T follicular helper cell (primary cell): ENCODE measurements around the gene CACNA2D3.
"Not testable (repeated sequence)": the region's sequence is repeated elsewhere in the genome, so short reads cannot be mapped to it uniquely, and the experiment has no call there.

Experiments
- DNase-seq: peaks from one replicate; pipeline ENCODE4 v3.0.0-alpha.2; 2020; ENCODE audit warnings: low read depth

CACNA2D3 gene

GRCh38 chr3:54464554-54464953 is 342.2 kb downstream of the CACNA2D3 start:
- DNase-seq: not testable (repeated sequence)

DNA sequence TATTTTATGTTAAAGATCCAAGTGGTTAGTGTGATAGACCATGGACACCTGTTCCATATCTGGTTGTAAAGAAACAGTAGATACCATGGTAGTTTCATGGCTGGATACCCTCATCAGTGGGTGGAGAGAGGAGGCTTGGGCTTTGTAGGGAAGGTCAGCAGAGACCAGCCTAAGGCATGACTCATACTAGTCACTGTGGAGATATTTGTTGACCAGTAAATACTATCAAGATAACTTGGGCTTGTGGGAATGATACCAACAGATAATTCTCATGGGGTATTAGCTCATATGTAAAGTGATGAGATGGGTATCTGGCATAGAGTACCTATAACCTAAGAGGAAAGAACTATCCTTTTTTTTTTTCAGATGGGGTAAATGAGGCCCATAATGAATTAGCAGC is 354.5 kb downstream of the CACNA2D3 start:
- no peak for DNase-seq

GRCh38 chr3:54481606-54482365 is 359.4 kb downstream of the CACNA2D3 start:
- DNase-seq: no peak

DNA sequence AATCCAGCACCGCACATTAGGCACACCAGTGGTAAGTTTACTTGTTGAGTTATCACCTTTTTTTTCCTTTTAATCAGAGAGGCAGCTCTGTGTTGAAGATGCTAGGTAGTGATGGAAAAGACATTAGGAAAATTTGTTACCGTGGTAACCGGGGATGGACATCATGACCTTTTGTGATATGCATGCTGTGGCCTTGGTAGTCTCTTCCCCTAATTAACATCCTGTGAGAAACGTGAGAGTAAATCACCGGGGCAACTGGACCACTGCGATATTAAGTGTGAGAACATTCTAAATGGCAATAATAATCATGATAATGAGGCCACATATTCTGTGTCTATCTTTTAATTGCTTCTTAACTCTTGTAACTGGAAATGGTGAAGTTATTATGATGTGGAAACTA is 362.0 kb downstream of the CACNA2D3 start:
- DNase-seq: no peak

DNA sequence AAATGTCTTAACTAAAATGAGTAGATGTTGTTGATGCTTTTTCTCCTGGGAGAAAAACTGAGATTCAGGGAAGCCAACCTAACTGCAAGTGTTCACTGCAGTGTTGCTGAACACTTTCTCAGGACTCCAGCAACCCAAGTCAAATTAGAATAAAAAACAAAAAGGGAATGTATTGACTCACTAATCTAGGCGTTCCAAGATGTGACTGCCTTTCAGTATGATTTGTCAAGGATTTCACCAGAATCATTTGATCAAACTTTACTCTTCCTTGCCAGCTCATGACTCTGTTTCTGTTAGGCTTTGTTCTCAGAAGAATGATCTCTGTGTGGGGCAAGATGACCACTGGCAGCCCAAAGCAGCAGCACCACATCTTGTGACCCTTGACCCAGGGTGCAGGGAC is 364.0 kb downstream of the CACNA2D3 start:
- no peak for DNase-seq

GRCh38 chr3:54488297-54488696 is 365.9 kb downstream of the CACNA2D3 start:
- DNase-seq: no peak

DNA sequence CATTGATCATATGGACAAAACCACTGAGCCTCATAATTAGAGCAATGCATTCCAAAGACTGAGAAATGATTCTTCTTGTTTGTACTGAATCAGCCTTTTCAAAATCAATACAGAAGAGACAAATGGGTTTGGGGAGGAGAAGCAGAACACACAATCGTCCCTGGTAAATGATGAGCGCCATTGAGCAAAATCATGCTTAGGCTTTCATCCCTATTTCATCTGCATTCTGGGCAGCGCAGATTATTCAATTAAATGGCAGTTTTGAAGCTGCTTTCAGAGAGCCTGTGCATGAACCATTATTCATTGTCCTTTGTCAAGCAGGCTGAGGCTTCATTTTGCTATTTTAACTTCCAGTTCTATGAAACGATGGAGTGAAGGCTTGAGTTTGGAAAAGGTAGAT is 371.9 kb downstream of the CACNA2D3 start:
- no peak for DNase-seq

- no peak for DNase-seq
These were observed 384.3 kb downstream of the CACNA2D3 start for GRCh38 chr3:54506603-54507002.

GRCh38 chr3:54507876-54508460 is 385.6 kb downstream of the CACNA2D3 start:
- no peak for DNase-seq

- no peak for DNase-seq
These were observed 388.2 kb downstream of the CACNA2D3 start for GRCh38 chr3:54510506-54510905.

DNA sequence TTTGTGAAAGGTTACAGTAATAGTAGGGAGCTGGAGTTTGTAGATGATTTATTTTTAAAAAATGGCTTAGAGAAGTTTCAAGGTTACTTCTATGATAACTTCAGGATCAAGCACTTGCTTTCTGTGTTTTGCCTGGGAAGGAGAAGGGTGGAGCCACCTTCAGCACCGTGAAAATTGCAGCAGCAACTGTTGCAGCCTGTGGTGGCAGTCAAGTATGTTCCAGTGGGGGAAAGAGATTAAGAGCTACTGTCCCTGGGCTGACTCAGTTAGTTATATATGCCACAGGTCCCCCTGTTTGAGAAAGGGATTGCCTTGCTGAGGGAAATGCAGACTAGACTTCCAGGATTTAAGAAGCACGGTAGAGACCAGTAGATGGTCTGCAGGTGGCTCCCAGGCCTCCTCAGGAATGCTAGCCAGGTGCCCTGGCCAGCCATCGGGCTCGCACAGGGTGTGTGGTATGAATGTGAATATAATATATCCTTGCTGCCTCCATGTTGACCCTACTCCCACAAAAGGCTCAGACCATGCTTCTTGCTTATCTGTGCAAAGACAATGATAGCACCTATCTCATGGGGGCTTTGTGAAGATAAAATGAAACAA is 389.5 kb downstream of the CACNA2D3 start:
- DNase-seq: no peak

GRCh38 chr3:54514006-54514405 is 391.7 kb downstream of the CACNA2D3 start:
- DNase-seq: no peak

DNA sequence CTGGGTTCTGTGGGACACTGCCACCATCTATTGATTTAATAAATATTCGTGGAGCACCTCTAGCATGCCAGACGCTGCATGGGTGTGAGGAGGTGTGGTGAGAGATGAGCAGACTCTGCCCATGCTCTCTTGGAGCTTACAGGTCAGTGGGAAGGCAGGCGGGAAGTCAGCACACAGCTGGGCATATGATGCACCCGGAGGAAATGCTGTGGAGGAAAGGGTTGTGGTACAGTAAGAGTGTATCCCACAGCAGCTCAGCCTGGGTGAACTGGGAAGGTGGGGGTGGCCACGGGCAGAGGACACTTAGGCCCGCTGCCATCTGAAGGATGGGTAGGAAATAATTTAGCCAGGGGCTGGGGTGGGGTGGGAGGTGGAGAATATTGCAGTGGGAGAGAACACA is 392.1 kb downstream of the CACNA2D3 start:
- DNase-seq: no peak

DNA sequence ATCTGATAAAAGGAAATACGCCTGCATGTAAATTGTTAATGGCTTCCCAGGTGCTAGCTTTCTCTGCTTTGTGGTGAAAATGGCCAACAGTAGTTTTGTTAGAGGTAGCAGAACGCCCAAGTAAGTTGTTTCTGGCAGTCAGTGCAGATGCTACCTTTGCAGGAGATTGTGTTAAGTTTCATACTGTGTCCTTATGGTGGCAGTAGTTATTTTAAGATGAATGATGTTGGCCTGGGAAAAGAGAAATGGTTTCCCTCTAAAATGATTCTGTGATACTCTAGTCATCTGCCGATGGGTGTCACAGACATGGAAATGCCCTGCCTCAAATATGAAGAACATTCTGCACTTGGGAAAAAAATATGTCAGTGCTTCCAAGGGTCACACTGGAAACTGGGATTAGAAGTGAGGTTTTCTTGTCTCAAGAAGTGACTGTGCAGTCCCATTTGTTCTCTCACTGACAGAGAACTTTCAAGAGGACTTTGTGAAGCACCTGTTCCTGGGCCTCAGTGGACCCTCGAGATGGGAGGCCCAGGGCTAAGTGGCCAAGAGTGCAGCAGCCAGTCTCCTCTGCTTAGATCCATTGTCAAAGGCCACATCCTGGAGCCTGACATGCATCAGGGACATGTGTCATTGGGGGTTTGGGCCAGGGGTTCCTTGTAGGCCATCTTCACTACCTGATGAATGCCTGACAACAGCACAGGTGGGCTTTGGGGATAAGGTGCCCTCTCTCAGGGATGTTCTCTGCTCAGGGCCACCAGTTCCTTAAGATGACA is 393.3 kb downstream of the CACNA2D3 start:
- DNase-seq: no peak

- DNase-seq: no peak
These were observed 395.1 kb downstream of the CACNA2D3 start for GRCh38 chr3:54517424-54517823.

DNA sequence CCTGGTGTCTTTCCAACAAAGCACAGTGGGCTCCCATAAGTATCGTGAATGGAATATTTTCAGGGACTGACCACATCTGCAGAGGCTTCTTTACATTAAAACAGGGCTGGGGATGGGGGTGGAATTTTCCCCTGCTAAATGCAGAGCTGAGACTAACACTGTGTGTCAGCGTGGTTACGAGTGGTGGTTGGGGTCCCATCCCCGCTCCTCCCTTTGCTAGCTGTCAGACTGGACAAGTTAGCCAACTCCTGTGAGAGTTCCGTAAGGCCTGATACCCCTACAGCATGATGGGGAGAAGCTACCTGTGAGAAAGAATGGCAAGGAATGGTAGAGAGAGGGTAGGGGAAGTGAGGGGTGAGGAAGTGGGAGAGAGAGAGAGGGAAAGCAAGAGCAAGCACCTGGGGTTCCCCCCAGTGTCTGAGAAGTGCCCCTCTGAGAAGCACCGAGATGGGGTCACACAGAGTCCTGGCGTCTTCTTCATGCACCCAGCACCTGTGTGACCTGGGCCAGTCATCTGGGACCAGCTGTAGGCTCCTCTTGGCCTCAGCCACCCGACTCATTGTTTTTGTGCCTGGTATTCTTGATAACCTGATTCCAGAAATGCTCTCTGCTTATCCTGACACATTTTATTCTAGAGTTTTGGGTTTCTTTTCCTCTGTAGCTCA is 395.8 kb downstream of the CACNA2D3 start:
- no peak for DNase-seq

GRCh38 chr3:54519493-54519892 is 397.1 kb downstream of the CACNA2D3 start:
- DNase-seq: no peak

DNA sequence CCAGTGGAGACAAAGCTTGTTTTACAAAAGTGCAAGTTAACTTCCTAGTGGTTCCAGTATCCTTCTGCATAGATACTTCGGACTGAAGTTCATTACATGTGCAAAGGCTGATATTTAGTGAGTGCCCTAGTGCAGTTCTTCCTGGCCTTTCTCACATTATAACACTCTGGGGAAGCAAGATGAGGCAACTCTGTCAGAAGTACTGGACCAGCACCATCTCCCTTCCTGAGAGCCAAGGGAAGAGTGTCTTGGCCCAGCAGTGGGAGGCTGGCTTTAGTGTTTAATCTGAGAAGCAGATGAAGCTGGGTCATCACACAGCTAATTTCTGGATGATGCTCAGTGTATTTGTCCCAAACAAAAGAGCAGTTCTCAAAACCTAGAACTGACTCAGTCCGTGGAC is 397.7 kb downstream of the CACNA2D3 start:
- no peak for DNase-seq

GRCh38 chr3:54527521-54527920 is 405.2 kb downstream of the CACNA2D3 start:
- DNase-seq: no peak

DNA sequence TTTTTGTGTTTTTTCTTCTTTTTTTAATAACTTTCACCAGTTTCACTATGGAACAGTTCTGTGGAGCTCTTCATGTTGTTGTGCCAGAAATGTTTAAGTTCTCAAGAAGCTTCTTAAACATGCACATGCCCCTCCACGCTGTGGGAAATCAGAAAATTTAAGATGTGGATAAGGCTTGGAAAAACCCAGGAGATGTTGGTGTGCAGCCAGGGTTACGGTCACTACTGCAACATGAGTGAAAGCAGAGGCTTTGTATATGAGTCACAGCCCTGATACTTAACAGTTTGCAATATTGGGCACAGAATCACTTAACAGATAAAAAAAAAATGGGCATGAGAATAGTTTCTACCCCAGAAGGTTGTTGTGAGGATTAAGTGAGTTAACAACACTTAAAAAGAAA is 405.6 kb downstream of the CACNA2D3 start:
- no peak for DNase-seq

GRCh38 chr3:54528668-54529067 is 406.3 kb downstream of the CACNA2D3 start:
- DNase-seq: no peak

GRCh38 chr3:54530091-54530490 is 407.7 kb downstream of the CACNA2D3 start:
- no peak for DNase-seq
